Neural cell (in vitro differentiated cells): ENCODE results near the gene NUDT19. TPM values are rescaled to one million over a fixed set of nuclear protein-coding genes. Genes with fewer than 3 reads are reported as not detected.

Experiments
- H2AFZ ChIP-seq: fragments of 200-600, 300-800 bp; sonication (generic), shearing (Covaris generic); 2 replicates; pipeline ENCODE4 v1.6.0; 2014; ENCODE audit warnings: low read depth, mild to moderate bottlenecking, antibody characterized with exemption, low read length, moderate library complexity
- H3F3A ChIP-seq: fragments of 200-600 bp; shearing (Covaris generic); 2 replicates; pipeline ENCODE4 v1.6.1; 2016; ENCODE audit warnings: mild to moderate bottlenecking, moderate library complexity, mixed read lengths, antibody characterized with exemption, low read length; ENCODE audit not compliant: insufficient read depth, poor library complexity, severe bottlenecking
- H3K27ac ChIP-seq: fragments of 200-600, 300-800 bp; sonication (generic), shearing (Covaris generic); 2 replicates; pipeline ENCODE4 v1.5.1; 2014; ENCODE audit warnings: mild to moderate bottlenecking, low read length, moderate library complexity
- H3K27me3 ChIP-seq: fragments of 300-800, 200-600 bp; sonication (generic), shearing (Covaris generic); 2 replicates; pipeline ENCODE4 v1.6.0; 2014; ENCODE audit warnings: mild to moderate bottlenecking, low read depth, low read length, moderate library complexity; ENCODE audit not compliant: insufficient read depth
- H3K36me3 ChIP-seq: fragments of 300-800, 200-600 bp; sonication (generic), shearing (Covaris generic); 2 replicates; pipeline ENCODE4 v1.5.1; 2014; ENCODE audit warnings: mild to moderate bottlenecking, antibody characterized with exemption, low read length, moderate library complexity; ENCODE audit not compliant: insufficient read depth
- H3K4me2 ChIP-seq: fragments of 300-800, 200-600 bp; sonication (generic), shearing (Covaris generic); 2 replicates; pipeline ENCODE4 v1.6.0; 2014; ENCODE audit warnings: mild to moderate bottlenecking, low read length
- H3K4me3 ChIP-seq: fragments of 300-800, 200-600 bp; sonication (generic), shearing (Covaris generic); 2 replicates; pipeline ENCODE4 v1.5.1; 2014; ENCODE audit warnings: mild to moderate bottlenecking, low read length, moderate library complexity
- H3K79me2 ChIP-seq: fragments of 200-600 bp; shearing (Covaris generic); replicated peaks from 2 replicates; pipeline ENCODE4 v1.6.0; 2014; ENCODE audit warnings: mild to moderate bottlenecking, low read length, moderate library complexity; ENCODE audit not compliant: insufficient read depth
- H3K9ac ChIP-seq: fragments of 300-800, 200-600 bp; sonication (generic), shearing (Covaris generic); 2 replicates; pipeline ENCODE4 v1.6.1; 2016; ENCODE audit warnings: mild to moderate bottlenecking, low read length, mixed read lengths
- H3K9me2 ChIP-seq: fragments of 200-600 bp; shearing (Covaris generic); 2 replicates; pipeline ENCODE4 v1.6.1; 2016; ENCODE audit warnings: mild to moderate bottlenecking, low read length, mixed read lengths; ENCODE audit not compliant: insufficient read depth
- H3K9me3 ChIP-seq: fragments of 200-600, 300-800 bp; sonication (generic), shearing (Covaris generic); 2 replicates; pipeline ENCODE4 v1.6.1; 2016; ENCODE audit warnings: mild to moderate bottlenecking, mixed run types, low read length, moderate library complexity, mixed read lengths
- H4K20me1 ChIP-seq: fragments of 200-600 bp; shearing (Covaris generic); 2 replicates; pipeline ENCODE4 v1.6.1; 2016; ENCODE audit warnings: mild to moderate bottlenecking, mixed run types; ENCODE audit not compliant: insufficient read depth
- EP300 ChIP-seq: fragments of 450-650 bp; conservative IDR thresholded peaks from 2 replicates; pipeline ENCODE4 v1.6.1; 2014; ENCODE audit warnings: antibody characterized with exemption, mild to moderate bottlenecking, moderate library complexity; ENCODE audit not compliant: poor library complexity, severe bottlenecking
- EZH2 ChIP-seq: fragments of 200-600, 300-800 bp; shearing (Covaris generic), sonication (generic); IDR thresholded peaks from 2 replicates; pipeline ENCODE4 v1.6.1; 2014; ENCODE audit warnings: antibody characterized with exemption, low read length, borderline replicate concordance, mild to moderate bottlenecking; ENCODE audit not compliant: insufficient read depth, poor library complexity, severe bottlenecking
- MXI1 ChIP-seq: fragments of 450-650 bp; conservative IDR thresholded peaks from 2 replicates; pipeline ENCODE4 v1.6.1; 2014; ENCODE audit warnings: antibody characterized with exemption, mild to moderate bottlenecking; ENCODE audit not compliant: poor library complexity, severe bottlenecking
- POLR2AphosphoS5 ChIP-seq: IDR thresholded peaks from 2 replicates; pipeline ENCODE4 v1.6.1; 2012
- RAD21 ChIP-seq: fragments of 450-650 bp; conservative IDR thresholded peaks from 2 replicates; pipeline ENCODE4 v1.6.1; 2014; ENCODE audit warnings: antibody characterized with exemption, mild to moderate bottlenecking, moderate library complexity
- SMC3 ChIP-seq: fragments of 450-650 bp; conservative IDR thresholded peaks from 2 replicates; pipeline ENCODE4 v1.6.1; 2014; ENCODE audit warnings: antibody characterized with exemption, mild to moderate bottlenecking, moderate library complexity; ENCODE audit not compliant: poor library complexity
- TAF1 ChIP-seq: IDR thresholded peaks from 2 replicates; pipeline ENCODE4 v1.6.1; 2012; ENCODE audit warnings: low read depth
- polyA plus RNA-seq: library from polyadenylated mRNA; depleted of rRNA; stranded (reverse); fragments of >200 nt; gene quantifications from 2 replicates; pipeline ENCODE4 v1.2.3, GENCODE V29; 2014
- TF ChIP-seq, protein P1 (sequence below): IDR thresholded peaks from 2 replicates; pipeline ENCODE4 v1.6.1; 2012; ENCODE audit warnings: borderline replicate concordance
- TF ChIP-seq, protein P2 (sequence below): fragments of 450-650 bp; IDR thresholded peaks from 2 replicates; pipeline ENCODE4 v1.5.1; 2014; ENCODE audit warnings: antibody characterized with exemption, mild to moderate bottlenecking, moderate library complexity; ENCODE audit not compliant: poor library complexity, severe bottlenecking

Gene NUDT19
- polyA plus RNA-seq, 1 donor from 2014 or later: 1.2 TPM

DNA sequence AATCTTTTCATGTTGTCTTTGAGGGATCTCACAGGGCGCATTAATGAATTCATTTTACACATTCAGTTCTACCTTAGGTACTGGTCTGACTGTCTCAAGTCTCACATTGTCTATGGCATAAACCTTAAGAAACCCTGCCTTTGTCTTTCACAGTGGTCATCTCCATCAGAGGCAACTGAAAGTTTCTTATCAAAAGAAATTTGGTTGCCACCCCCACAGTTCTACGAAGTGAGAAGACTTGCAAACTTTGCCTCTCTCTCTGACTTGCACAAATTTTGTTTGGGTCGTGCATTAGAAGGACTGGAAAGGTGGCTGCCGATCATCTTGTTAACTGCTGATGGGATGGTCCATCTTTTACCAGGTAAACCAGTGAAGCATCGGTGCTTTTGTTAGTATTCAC is 17.4 kb downstream of the NUDT19 start:
- Histone ChIP-seq H3K4me3 (no peak overlapping the region), H3K4me2 (no peak overlapping the region), H3F3A (no peaks in the 10 kb centered on the region), H4K20me1 (no peaks in the 10 kb centered on the region), H3K79me2 (no peaks in the 10 kb centered on the region), H3K9me3 (no peaks in the 10 kb centered on the region), H2AFZ (no peak overlapping the region), H3K36me3 (no peaks in the 10 kb centered on the region), H3K9ac (no peak overlapping the region), H3K27ac (no peak overlapping the region), H3K9me2 (no peaks in the 10 kb centered on the region), H3K27me3 (no peaks in the 10 kb centered on the region)
- TF ChIP-seq SMC3: no peak
- TF ChIP-seq RAD21: no peak
- TF ChIP-seq TAF1: no peak
- TF ChIP-seq, protein P1, sequence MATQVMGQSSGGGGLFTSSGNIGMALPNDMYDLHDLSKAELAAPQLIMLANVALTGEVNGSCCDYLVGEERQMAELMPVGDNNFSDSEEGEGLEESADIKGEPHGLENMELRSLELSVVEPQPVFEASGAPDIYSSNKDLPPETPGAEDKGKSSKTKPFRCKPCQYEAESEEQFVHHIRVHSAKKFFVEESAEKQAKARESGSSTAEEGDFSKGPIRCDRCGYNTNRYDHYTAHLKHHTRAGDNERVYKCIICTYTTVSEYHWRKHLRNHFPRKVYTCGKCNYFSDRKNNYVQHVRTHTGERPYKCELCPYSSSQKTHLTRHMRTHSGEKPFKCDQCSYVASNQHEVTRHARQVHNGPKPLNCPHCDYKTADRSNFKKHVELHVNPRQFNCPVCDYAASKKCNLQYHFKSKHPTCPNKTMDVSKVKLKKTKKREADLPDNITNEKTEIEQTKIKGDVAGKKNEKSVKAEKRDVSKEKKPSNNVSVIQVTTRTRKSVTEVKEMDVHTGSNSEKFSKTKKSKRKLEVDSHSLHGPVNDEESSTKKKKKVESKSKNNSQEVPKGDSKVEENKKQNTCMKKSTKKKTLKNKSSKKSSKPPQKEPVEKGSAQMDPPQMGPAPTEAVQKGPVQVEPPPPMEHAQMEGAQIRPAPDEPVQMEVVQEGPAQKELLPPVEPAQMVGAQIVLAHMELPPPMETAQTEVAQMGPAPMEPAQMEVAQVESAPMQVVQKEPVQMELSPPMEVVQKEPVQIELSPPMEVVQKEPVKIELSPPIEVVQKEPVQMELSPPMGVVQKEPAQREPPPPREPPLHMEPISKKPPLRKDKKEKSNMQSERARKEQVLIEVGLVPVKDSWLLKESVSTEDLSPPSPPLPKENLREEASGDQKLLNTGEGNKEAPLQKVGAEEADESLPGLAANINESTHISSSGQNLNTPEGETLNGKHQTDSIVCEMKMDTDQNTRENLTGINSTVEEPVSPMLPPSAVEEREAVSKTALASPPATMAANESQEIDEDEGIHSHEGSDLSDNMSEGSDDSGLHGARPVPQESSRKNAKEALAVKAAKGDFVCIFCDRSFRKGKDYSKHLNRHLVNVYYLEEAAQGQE: no peak
- TF ChIP-seq MXI1: no peak
- no peak for TF ChIP-seq POLR2AphosphoS5
- TF ChIP-seq EP300: no peak
- TF ChIP-seq, protein P2, sequence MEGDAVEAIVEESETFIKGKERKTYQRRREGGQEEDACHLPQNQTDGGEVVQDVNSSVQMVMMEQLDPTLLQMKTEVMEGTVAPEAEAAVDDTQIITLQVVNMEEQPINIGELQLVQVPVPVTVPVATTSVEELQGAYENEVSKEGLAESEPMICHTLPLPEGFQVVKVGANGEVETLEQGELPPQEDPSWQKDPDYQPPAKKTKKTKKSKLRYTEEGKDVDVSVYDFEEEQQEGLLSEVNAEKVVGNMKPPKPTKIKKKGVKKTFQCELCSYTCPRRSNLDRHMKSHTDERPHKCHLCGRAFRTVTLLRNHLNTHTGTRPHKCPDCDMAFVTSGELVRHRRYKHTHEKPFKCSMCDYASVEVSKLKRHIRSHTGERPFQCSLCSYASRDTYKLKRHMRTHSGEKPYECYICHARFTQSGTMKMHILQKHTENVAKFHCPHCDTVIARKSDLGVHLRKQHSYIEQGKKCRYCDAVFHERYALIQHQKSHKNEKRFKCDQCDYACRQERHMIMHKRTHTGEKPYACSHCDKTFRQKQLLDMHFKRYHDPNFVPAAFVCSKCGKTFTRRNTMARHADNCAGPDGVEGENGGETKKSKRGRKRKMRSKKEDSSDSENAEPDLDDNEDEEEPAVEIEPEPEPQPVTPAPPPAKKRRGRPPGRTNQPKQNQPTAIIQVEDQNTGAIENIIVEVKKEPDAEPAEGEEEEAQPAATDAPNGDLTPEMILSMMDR: no peak
- TF ChIP-seq EZH2: no peak

DNA sequence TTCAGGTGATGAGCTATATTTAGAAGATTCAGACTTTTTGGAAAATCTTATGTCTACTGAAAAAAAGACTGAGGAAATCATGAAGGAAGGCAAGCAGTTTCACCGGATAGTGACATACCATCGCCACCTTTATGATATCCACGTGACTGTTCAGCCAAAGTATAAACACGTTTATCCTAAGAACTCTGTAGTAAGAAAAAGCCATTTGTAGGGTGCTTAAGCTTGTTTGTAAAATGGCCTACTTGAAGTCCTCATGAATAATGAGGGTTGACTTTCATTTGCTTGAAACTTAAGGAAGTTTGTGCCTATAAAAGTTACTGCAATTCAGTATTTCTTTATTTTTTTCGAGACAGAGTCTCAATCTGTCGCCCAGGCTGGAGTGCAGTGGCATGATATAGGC is 20.1 kb downstream of the NUDT19 start:
- H3K9ac ChIP-seq: no peak overlapping the region

More for the DNA sequence above, 20.1 kb downstream of the NUDT19 start:
- Histone ChIP-seq H3K9me2 (no peaks in the 10 kb centered on the region), H3K4me3 (no peak overlapping the region), H4K20me1 (no peaks in the 10 kb centered on the region), H3K4me2 (no peak overlapping the region), H2AFZ (no peak overlapping the region), H3K27ac (no peak overlapping the region), H3K27me3 (no peaks in the 10 kb centered on the region), H3K9me3 (no peaks in the 10 kb centered on the region), H3K36me3 (no peaks in the 10 kb centered on the region), H3F3A (no peaks in the 10 kb centered on the region), H3K79me2 (no peaks in the 10 kb centered on the region)
- TF ChIP-seq TAF1 (no peak), MXI1 (no peak), POLR2AphosphoS5 (no peak), SMC3 (no peak), EP300 (no peak), EZH2 (no peak), RAD21 (no peak)
- TF ChIP-seq, protein P1: no peak
- TF ChIP-seq, protein P2: no peak
